GM18873 (cell line): Measurements from ENCODE around the gene TTLL5.
A peak's percentile ranks its signal among the peaks of the same experiment; 100 is the strongest.

Experiments used
- ATAC-seq: cut with Tn5 transposase; IDR thresholded peaks from one replicate; pipeline ENCODE4 v1.9.1; 2021; ENCODE audit warnings: mild to moderate bottlenecking, moderate library complexity, moderate number of reproducible peaks; ENCODE audit not compliant: unreplicated experiment, low FRiP score

Gene TTLL5

GRCh38 chr14:75981426-75982265 lies 320.6 kb downstream of the TTLL5 start, which contains the start of gene TGFB3:
Gene TGFB3 (minus strand): TSS chr14:75981995. CDS start chr14:75980893, 1,102 bp downstream.
- peak; percentile 40 for ATAC-seq

GRCh38 chr14:75982266-75983018 lies 321.4 kb downstream of the TTLL5 start:
- ATAC-seq, result no peak

- no peak for ATAC-seq
Measured at GRCh38 chr14:75983019-75983358, 321.9 kb downstream of the TTLL5 start.

- no peak for ATAC-seq
Measured at GRCh38 chr14:75984674-75985073, 323.6 kb downstream of the TTLL5 start.

- ATAC-seq, result peak; percentile 64
Measured at GRCh38 chr14:75985618-75986438, 324.8 kb downstream of the TTLL5 start, which contains the start of gene IFT43. Gene IFT43 (plus strand): TSS chr14:75985763. CDS start chr14:75985787, 24 bp downstream.

- ATAC-seq, result no peak
Measured at GRCh38 chr14:75986439-75986765, 325.4 kb downstream of the TTLL5 start.

- ATAC-seq, result no peak
Measured at GRCh38 chr14:75987201-75987970, 326.3 kb downstream of the TTLL5 start.

GRCh38 chr14:75989134-75989533 lies 328.1 kb downstream of the TTLL5 start:
- ATAC-seq, result no peak

GRCh38 chr14:75990297-75990696 lies 329.3 kb downstream of the TTLL5 start:
- no peak for ATAC-seq

GRCh38 chr14:75991753-75992152 lies 330.7 kb downstream of the TTLL5 start:
- no peak for ATAC-seq

GRCh38 chr14:75993567-75994041 lies 332.6 kb downstream of the TTLL5 start:
- peak; percentile 47 for ATAC-seq

- no peak for ATAC-seq
Measured at GRCh38 chr14:75995372-75996041, 334.5 kb downstream of the TTLL5 start.

GRCh38 chr14:75996488-75996887 lies 335.4 kb downstream of the TTLL5 start:
- ATAC-seq, result no peak

- no peak for ATAC-seq
Measured at GRCh38 chr14:75999511-76000190, 338.6 kb downstream of the TTLL5 start.

GRCh38 chr14:76002383-76002782 lies 341.3 kb downstream of the TTLL5 start:
- no peak for ATAC-seq
